Measurements from ENCODE around the gene HACD4. TPM values are rescaled to one million over a fixed set of nuclear protein-coding genes. Genes with fewer than 3 reads are reported as not detected.

Gene HACD4
- polyA plus RNA-seq, 2 of the 4 experiments (the other 2 are of a cell fraction) = 1.5 to 4.4 TPM

DNA sequence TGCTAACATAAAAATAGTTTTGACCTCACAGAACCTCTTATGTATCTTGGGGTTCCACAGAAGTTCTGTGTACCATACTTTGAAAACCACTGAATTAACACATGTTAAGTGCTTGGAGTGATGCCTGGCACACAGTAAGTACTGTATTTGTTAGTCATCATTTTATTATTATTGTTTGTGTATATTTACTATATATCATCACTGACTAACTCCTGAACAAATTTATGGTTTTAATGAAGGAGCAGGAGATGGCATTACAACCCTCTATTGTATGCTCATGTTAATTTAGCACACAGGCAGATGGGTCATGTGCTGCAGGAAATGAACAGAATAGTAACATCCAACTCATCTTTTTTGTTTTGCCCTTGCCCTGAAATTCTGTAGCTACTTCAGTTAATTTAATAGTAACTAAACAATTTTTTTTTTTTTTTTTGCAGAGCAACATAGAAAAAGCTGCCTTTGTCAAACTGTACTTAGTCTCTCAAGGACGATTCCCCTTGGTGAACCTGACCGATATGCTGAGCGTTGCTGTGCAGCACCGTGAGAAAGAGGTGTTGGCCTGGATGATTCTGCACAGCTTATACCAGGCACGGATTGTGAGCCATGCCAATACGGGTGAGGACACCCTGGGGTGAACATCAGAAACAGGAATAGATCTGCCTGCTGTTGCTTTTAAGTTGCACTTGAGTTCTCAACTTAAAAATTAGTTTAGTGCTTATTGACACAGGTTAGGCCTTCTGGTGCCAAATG is 45.4 kb downstream of the HACD4 start:
- FAIRE-seq = no peak
- no peak for ATAC-seq
- H3K27ac ChIP-seq = no peak overlapping the region

DNA sequence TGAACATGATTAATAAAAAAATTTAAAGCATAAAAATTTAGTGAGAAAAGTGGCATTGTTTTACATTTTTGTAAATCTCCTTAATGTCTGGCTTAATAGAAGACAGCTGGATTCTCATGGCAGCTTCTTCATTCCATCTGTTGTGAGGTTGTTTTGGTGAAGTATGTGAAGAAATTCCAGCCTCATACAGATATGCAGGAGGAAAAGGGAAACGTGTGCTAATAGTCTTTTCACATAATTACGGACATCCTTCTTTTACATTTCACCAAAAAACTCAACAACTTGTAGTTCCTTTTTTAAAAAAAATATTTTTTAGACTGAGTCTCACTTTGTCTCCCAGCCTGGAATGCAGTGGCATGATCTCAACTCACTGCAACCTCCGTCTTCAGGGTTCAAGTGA is 46.9 kb downstream of the HACD4 start:
- no peak overlapping the region for H3K4me2 ChIP-seq
- H3K4me3 ChIP-seq = no peak overlapping the region
- DNase-seq (ENCODE audit: low read depth in 1 of 2, low spot score in 1 of 2) (no peak), FAIRE-seq (no peak), ATAC-seq (no peak)
- H3K4me1 ChIP-seq = peaks cover 21% of the 10 kb centered on the region
- no peaks in the 10 kb centered on the region for H3K9me3 ChIP-seq
- H3K27ac ChIP-seq = no peak overlapping the region
- ChIA-PET CTCF (no interaction called here), POLR2A (no interaction called here)
- TF ChIP-seq NPAS2 (CRISPR knock-in tag; IDR thresholded peaks at IDR 0.05; ENCODE audit: borderline replicate concordance) = no peak
- TF ChIP-seq POLR2AphosphoS2 (conservative IDR thresholded peaks at IDR 0.05; ENCODE audit: low read length) = no peak
- no peak for TF ChIP-seq CHD4 (IDR thresholded peaks at IDR 0.05; ENCODE audit: borderline replicate concordance)
- WGBS (ENCODE audit: missing lambda C conversion rate) = 95% methylated on average over 3 of the region's 3 CpGs

More for the DNA sequence above, 45.4 kb downstream of the HACD4 start:
- TF ChIP-seq ZC3H11A (IDR thresholded peaks at IDR 0.05) (no peak), BHLHE40 (IDR thresholded peaks at IDR 0.05; ENCODE audit: low read depth, low read length) (no peak), TP53 (CRISPR knock-in tag; IDR thresholded peaks at IDR 0.05) (no peak), ZFP36 (IDR thresholded peaks at IDR 0.05; ENCODE audit: borderline replicate concordance, partially characterized antibody) (no peak), ESRRA (IDR thresholded peaks at IDR 0.05; ENCODE audit: borderline replicate concordance, low read length) (no peak), HDAC2 (IDR thresholded peaks at IDR 0.05) (no peak)
- TF ChIP-seq, protein P1, sequence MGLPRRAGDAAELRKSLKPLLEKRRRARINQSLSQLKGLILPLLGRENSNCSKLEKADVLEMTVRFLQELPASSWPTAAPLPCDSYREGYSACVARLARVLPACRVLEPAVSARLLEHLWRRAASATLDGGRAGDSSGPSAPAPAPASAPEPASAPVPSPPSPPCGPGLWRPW (IDR thresholded peaks at IDR 0.05) = no peak
- H3K4me2 ChIP-seq = no peak overlapping the region
- no peak for DNase-seq (ENCODE audit: low read depth in 1 of 2, low spot score in 1 of 2)
- WGBS (ENCODE audit: missing lambda C conversion rate) = 95% methylated on average over 6 of the region's 6 CpGs
- H3K4me3 ChIP-seq = no peak overlapping the region
- peaks cover 16% of the 10 kb centered on the region for H3K4me1 ChIP-seq
- no peaks in the 10 kb centered on the region for H3K9me3 ChIP-seq
- ChIA-PET CTCF (interaction anchor here (1.2 kb wide), 2 partner anchors 45 to 119 kb away, joined by 3 to 4 read pairs; no protein-coding TSS in a partner anchor), POLR2A (no interaction called here)

DNA sequence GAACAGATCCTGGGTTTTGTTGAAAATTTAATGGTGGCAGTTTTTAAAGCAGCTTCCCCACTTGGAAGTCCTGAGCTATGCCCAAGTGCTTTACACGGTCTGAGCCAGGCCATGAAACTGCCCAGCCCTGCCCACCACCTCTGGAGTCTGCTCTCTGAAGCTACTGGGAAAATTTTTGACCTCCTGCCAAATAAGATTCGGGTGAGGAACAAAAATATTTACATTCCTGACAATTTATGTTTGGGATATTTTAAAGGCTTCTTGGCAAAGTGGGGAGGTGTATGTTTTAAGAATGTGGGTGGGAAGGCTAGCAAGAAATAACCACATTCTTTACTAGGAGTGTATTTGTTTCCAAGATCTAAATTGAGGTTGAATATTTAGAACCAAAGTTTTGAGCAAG is 50.0 kb downstream of the HACD4 start:
- ChIA-PET CTCF (no interaction called here), POLR2A (interaction anchor here (0.5 kb wide), 1 partner anchor 160 kb away, joined by 4 read pairs; no protein-coding TSS in a partner anchor)
- no peak for FAIRE-seq
- ATAC-seq = peak; percentile 54 to 81; a peak in 3 of 6 replicates
- no peak overlapping the region for H3K4me3 ChIP-seq
- TF ChIP-seq ZNF302 (CRISPR knock-in tag; IDR thresholded peaks at IDR 0.05) (no peak), ESRRA (IDR thresholded peaks at IDR 0.05; ENCODE audit: borderline replicate concordance, low read length) (no peak), GATA3 (IDR thresholded peaks at IDR 0.05; ENCODE audit: borderline replicate concordance) (no peak), HOXB13 (CRISPR knock-in tag; IDR thresholded peaks at IDR 0.05; ENCODE audit: low read depth) (no peak), ZSCAN20 (CRISPR knock-in tag; IDR thresholded peaks at IDR 0.05) (no peak), POLR2A (IDR thresholded peaks at IDR 0.05; ENCODE audit: low read length) (no peak), FOSL2 (IDR thresholded peaks at IDR 0.05) (no peak), FOSL2 (CRISPR knock-in tag; IDR thresholded peaks at IDR 0.05) (no peak), MAFK (IDR thresholded peaks at IDR 0.05; ENCODE audit: partially characterized antibody) (no peak), MAZ (IDR thresholded peaks at IDR 0.05; ENCODE audit: borderline replicate concordance, low read depth, low read length) (no peak), HOXA7 (CRISPR knock-in tag; IDR thresholded peaks at IDR 0.05) (no peak), EHMT2 (IDR thresholded peaks at IDR 0.05; ENCODE audit: low read depth) (no peak), SREBF2 (IDR thresholded peaks at IDR 0.05) (no peak), TP53 (CRISPR knock-in tag; IDR thresholded peaks at IDR 0.05) (no peak), NPAS2 (CRISPR knock-in tag; IDR thresholded peaks at IDR 0.05; ENCODE audit: borderline replicate concordance) (no peak)
- TF ChIP-seq, protein P2, sequence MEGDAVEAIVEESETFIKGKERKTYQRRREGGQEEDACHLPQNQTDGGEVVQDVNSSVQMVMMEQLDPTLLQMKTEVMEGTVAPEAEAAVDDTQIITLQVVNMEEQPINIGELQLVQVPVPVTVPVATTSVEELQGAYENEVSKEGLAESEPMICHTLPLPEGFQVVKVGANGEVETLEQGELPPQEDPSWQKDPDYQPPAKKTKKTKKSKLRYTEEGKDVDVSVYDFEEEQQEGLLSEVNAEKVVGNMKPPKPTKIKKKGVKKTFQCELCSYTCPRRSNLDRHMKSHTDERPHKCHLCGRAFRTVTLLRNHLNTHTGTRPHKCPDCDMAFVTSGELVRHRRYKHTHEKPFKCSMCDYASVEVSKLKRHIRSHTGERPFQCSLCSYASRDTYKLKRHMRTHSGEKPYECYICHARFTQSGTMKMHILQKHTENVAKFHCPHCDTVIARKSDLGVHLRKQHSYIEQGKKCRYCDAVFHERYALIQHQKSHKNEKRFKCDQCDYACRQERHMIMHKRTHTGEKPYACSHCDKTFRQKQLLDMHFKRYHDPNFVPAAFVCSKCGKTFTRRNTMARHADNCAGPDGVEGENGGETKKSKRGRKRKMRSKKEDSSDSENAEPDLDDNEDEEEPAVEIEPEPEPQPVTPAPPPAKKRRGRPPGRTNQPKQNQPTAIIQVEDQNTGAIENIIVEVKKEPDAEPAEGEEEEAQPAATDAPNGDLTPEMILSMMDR (IDR thresholded peaks at IDR 0.05) = no peak
- TF ChIP-seq, protein P3, sequence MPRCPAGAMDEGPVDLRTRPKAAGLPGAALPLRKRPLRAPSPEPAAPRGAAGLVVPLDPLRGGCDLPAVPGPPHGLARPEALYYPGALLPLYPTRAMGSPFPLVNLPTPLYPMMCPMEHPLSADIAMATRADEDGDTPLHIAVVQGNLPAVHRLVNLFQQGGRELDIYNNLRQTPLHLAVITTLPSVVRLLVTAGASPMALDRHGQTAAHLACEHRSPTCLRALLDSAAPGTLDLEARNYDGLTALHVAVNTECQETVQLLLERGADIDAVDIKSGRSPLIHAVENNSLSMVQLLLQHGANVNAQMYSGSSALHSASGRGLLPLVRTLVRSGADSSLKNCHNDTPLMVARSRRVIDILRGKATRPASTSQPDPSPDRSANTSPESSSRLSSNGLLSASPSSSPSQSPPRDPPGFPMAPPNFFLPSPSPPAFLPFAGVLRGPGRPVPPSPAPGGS (IDR thresholded peaks at IDR 0.05) = no peak
- WGBS (ENCODE audit: missing lambda C conversion rate) = 13% methylated on average over 2 of the region's 2 CpGs
- H3K4me2 ChIP-seq = peak overlapping the region; percentile 41
- DNase-seq (ENCODE audit: low read depth in 1 of 2, low spot score in 1 of 2) = peak in 1 of 2 experiments; percentile 11
- peak overlapping the region in 1 of 2 experiments; percentile 49; a peak in 2 of 6 replicates for H3K27ac ChIP-seq
- H3K4me1 ChIP-seq = peaks cover 12% of the 10 kb centered on the region
- H3K9me3 ChIP-seq = no peaks in the 10 kb centered on the region
